ENCODE results near the gene PHC3.
"Not testable (repeated sequence)": the region's sequence is repeated elsewhere in the genome, so short reads cannot be mapped to it uniquely, and the experiment has no call there.

Gene PHC3, protein sequence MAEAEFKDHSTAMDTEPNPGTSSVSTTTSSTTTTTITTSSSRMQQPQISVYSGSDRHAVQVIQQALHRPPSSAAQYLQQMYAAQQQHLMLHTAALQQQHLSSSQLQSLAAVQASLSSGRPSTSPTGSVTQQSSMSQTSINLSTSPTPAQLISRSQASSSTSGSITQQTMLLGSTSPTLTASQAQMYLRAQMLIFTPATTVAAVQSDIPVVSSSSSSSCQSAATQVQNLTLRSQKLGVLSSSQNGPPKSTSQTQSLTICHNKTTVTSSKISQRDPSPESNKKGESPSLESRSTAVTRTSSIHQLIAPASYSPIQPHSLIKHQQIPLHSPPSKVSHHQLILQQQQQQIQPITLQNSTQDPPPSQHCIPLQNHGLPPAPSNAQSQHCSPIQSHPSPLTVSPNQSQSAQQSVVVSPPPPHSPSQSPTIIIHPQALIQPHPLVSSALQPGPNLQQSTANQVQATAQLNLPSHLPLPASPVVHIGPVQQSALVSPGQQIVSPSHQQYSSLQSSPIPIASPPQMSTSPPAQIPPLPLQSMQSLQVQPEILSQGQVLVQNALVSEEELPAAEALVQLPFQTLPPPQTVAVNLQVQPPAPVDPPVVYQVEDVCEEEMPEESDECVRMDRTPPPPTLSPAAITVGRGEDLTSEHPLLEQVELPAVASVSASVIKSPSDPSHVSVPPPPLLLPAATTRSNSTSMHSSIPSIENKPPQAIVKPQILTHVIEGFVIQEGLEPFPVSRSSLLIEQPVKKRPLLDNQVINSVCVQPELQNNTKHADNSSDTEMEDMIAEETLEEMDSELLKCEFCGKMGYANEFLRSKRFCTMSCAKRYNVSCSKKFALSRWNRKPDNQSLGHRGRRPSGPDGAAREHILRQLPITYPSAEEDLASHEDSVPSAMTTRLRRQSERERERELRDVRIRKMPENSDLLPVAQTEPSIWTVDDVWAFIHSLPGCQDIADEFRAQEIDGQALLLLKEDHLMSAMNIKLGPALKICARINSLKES

DNA sequence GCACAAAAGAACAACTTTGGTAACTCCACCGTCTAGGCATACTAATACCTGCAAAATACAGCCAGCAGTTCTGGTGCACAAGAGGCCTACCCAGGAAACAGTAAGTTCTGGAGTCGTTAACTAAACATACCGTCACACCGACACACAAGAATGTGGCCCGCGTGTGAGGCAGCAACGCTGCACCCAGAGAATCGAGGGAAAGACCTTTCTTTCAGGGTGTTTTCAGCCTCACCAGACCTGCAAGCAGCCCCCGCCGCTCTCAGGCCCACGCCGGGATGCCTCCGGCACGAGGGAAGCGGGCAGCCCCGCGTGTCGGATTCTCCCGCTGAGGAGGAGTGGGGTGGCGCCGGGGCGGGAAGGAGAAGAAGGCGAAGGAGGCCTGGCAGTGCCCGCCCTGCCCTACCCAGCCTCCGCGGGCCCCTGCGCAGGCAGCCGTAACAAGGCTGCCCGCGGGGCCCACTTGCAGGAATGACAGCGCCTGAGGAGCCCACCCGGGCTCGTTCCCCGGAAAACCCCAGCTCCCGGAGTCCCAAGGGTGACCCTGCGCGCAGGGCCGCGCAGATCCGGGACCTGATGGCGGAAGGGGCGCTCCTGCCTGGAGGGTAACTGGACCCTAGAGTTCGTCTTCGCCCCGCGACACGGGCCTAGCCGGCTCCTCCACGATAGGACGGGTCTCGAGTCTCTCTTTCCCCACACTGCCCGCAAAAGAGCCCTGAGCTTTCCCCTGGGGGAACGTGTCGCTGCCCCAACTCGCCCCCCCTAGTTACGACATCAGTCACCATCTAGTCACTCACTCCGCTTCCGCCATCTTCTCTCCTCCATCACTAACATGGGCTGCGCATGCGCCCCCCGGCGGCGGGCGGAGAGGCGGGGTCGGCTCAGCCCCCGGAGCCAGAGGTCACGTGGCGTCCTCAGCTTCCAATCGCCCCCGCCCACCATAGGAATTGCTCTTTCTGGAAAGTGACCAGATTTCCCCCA lies at the start of gene PHC3:
Gene PHC3 (minus strand): TSS at position 826 of the 978 bp plus-strand sequence. CDS start 18 bp downstream, at position 808.
- DNase-seq (ENCODE audit: low read depth in 2 of 3, low spot score in 1 of 3): peak; percentile 85 to 90 (median 89)

DNA sequence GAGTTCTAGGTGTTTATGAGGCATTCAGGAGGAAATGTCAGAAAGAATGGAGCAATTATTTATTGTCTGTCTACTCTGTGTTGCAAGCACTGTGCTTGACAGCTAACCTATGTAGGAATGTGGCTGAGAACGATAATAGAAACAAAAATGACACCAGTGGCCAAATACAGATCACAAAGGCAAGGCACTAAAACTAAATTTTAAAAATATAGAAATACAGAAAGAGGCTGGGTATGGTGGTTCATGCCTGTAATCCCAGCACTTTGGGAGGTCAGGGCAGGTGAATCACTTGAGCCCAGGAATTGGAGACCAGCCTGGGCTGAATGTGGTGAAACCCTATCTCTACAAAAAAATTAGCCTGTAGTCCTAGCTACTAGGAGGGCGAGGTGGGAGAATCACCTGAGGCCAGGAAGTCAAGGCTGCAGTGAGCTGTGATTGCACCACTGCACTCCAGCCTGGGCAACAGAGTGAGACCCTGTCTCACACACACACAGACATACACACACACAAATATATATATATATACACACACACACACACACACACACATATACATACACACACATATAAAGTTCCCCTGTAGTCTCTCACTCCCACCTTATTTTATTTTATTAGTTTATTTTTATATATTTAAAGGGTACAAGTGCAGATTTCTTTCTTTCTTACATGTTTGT lies 46.7 kb upstream of the PHC3 start:
- no peak for DNase-seq (ENCODE audit: low read depth in 2 of 3, low spot score in 1 of 3)

DNA sequence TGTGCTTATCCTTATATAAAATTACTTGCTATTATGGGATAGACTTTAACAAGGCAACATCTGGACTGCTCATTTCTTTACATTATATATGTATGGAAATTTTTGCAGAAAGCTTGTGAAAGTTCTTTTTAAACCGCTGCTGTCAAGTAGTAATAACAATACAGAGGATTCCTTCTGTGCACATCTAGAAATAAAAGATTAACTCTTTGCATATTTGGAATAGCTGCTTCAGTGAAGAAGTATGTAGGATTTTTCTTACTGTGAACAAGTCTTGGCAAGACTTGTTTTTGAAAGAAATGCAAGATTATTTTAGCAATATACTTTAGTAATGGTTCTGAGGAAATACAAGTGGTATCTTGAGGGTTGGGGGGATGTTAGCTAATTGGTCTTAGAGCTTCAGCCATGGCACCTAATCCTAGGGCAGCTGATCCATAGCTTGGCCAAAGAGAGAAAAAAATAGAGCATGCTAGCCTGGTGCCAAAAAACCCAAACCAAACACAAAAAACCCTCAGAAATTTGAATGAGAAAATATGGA lies 45.0 kb upstream of the PHC3 start:
- no peak for DNase-seq (ENCODE audit: low read depth in 2 of 3, low spot score in 1 of 3)

DNA sequence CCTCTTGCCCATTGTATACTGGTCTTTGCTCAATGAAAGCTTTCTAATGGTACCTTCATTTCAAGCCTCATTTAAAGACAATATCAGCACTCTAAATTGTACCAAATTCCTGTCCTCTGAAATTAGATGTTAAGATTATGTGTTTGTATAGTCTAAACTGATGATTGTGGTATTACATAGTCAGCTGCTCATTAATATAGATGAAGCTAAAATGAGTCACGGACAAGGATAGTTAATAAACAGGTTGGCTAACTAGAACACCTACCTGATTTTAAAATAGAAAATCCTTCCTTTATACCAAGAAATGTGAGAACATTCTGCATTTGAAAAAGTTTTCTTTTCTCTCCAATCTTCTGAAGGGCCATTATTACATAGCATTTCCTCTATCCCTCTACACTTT lies 43.6 kb upstream of the PHC3 start:
- DNase-seq (ENCODE audit: low read depth in 2 of 3, low spot score in 1 of 3): no peak

DNA sequence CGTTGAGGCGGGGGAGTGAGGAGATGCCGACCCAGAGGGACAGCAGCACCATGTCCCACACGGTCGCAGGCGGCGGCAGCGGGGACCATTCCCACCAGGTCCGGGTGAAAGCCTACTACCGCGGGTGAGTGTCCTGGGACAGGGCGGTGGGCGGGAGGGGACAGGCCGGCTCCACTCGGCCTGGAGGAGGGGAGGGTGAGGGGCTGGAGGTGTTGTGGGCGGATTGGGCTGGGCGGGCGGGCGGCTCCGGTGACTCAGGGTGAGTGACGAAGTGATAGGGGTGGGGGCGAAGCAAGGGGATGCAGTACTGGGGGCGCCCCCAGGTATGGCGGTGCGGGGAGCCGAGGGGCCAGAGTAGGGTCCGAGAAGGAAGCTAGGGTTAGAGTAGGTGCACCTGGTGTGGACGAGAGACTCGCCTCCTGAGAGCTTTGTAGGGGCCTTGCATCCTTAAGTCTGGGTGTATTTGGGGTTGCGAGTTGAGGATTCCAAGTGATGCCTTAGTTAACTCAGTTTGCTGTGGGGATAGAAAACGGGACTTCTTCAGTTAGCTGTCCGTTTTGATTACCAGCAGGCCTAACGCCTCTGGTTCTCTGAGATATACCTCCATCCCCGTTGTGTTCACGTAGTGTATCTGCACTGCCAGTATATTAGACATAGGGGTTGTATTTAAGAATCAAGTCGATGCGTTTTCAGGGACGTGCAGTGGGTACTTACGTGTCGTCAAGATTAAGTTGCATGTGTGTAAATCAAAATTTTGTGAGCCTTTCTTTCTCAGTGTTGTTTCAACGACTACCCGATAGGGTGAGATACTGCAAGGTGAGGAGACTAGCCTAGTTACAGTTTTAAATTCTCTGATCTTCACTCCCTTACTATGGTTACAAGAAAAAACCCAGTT lies 41.4 kb upstream of the PHC3 start:
- peak in 2 of 3 donors; percentile 18 to 24 for DNase-seq (ENCODE audit: low read depth in 2 of 3, low spot score in 1 of 3)

DNA sequence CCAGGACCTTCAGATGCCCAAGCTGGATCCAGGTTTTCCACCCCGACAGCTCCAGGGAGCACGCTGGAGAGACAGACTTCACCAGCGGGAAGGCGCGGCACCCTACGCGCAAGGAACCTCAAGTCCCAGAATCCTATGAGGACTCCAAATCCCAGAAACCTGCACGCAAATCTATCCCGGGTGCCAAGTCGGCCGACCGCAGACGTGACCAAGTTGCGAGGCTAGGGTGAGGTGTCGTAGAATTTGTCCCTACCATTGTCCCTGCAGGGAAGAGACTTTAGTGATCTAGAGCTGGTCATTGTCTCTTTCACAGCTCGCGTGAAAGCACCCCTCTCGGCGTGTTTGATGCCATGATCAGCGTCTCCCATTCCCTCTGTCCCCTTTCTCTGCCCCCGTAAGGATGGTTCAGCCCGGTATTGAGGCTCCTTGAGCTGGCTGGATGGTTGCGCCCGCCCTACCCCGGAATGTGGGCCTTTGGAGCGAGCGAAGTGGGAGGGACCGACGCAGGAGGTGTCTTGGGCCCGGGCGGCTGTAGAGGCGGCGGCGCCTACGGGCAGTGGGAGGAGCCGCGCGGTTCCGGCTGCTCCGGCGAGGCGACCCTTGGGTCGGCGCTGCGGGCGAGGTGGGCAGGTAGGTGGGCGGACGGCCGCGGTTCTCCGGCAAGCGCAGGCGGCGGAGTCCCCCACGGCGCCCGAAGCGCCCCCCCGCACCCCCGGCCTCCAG lies 40.6 kb upstream of the PHC3 start, which contains the start of gene PRKCI:
Gene PRKCI (plus strand): TSS at position 501 of the 723 bp plus-strand sequence. CDS start 246 bp downstream, outside the sequence.
- DNase-seq (ENCODE audit: low read depth in 2 of 3, low spot score in 1 of 3): peak; percentile 79 to 87 (median 83)

DNA sequence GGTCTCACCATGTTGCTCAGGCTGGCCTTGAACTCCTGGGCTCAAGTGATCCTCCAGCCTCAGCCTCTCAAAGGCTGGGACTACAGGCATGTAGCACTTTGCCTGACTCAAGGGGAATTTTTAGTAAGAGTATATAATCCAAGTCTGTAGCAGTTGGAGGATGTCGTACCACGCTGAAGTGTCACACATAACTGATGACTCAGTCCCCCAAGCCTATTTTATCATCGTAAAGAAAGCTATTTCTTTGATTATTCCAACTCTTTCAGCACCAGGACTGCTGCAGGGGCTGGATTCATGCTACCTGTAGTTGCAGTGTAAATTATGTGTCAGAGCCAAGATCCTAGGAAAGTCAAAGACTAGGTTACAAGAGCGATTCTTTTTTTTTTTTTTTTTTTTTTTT lies 39.3 kb upstream of the PHC3 start:
- no peak for DNase-seq (ENCODE audit: low read depth in 2 of 3, low spot score in 1 of 3)

DNA sequence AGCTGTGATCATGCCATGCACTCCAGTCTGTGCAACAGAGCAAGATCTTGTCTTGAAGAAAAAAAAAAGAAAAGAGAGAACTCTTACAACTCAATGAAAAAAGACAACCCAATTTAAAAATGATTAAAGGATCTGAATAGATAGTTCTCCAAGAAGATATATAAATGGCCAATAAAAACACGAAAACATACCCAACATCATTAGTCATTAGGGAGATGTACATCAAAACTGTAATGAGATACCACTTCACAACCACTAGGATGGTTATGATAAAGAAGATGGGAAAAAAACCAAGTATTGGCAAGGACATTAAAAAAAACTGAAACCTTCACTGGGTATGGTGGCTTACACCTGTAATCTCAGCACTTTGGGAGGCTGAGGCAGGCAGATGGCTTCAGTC lies 38.3 kb upstream of the PHC3 start:
- DNase-seq (ENCODE audit: low read depth in 2 of 3, low spot score in 1 of 3): no peak

DNA sequence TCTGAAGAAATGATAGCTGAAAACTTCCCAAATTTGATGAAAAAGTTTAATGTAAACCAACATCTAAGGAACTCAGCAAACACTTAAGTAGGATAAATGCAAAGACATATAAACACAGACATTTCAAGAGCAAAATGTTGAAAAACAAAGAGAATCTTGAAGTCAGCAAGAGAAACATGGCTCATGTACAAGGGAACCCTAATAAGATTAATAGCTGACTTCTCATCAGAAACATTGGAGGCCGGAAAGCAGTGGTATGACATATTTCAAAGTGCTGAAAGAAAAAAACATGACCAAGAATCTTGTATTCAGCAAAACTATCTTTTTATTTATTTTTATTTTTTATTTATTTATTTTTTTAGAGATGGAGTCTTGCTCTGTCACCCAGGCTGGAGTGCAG lies 30.1 kb upstream of the PHC3 start:
- DNase-seq (ENCODE audit: low read depth in 2 of 3, low spot score in 1 of 3): no peak

DNA sequence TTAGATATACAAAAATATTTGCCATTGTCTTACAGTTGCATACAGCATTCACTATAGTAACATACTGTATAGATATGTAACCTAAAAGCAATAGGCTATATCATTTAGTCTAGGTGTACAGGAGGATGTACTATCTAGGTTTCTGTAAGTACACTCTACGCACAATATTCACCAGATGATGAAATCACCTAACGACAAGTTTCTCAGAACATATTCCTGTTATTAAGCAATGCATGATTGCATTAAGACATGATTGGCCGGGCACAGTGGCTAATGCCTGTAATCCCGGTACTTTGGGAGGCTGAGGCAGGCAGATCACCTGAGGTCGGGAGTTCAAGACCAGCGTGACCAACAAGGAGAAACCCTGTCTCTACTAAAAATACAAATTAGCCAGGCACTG lies 26.2 kb upstream of the PHC3 start:
- no peak for DNase-seq (ENCODE audit: low read depth in 2 of 3, low spot score in 1 of 3)

DNA sequence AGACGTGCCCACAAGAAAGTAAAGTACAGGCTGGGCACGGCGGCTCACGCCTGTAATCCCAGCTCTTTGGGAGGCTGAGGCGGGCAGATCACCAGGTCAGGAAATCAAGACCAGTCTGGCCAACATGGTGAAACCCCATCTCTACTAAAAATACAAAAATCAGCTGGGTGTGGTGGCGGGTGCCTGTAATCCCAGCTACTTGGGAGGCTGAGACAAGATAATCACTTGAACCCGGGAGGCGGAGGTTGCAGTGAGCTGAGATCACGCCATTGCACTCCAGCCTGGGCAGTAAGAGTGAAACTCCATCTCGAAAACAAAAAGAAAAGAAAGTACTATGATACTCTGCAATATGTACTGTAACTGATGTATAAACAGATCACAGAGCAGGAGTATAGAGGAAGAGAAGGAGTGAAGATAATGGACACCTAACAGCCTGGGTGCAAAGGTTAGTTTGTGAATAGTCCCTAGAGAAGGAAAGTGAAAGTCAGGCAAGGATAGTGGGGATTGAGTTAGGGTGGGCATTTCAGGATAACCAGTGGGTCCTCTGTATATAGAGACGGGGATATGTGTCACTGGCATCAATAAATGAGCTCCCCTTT lies 24.7 kb upstream of the PHC3 start:
- not testable (repeated sequence) for DNase-seq (ENCODE audit: low read depth in 2 of 3, low spot score in 1 of 3)

DNA sequence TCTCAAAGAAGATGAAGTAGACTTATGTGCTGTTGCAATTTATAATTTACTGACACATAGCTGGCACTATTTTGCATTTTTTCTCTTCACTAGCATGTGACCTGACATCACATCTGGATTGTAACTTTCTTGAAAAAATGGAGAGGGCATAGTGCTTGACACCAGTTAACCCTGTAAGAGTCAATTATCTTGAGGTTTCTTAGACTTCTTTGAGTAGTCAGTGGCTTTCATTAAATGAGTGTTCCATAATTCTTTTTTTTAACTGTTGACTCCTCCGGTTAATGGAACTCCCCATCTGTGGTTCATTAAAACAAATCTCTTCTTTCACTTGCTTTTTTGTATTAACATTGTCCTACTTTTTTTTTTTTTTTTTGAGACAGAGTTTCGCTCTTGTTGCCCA lies 23.8 kb upstream of the PHC3 start:
- DNase-seq (ENCODE audit: low read depth in 2 of 3, low spot score in 1 of 3): no peak

DNA sequence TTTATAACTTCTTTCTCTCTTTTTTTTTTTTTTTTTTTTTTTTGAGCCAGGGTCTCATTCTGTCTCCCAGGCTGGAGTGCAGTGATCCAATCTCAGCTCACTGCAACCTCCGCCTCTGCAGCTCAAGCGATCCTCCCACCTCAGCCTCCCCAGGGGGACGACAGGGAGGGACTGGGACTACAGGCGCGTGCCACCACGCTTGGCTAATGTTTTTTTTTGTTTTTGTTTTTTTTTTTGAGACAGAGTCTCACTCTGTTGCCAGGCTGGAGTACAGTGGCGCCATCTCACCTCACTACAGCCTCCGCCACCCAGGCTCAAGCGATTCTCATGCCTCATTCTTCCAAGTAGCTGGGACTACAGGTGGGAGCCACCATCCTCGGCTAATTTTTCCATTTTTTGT lies 23.0 kb upstream of the PHC3 start:
- DNase-seq (ENCODE audit: low read depth in 2 of 3, low spot score in 1 of 3): no peak

DNA sequence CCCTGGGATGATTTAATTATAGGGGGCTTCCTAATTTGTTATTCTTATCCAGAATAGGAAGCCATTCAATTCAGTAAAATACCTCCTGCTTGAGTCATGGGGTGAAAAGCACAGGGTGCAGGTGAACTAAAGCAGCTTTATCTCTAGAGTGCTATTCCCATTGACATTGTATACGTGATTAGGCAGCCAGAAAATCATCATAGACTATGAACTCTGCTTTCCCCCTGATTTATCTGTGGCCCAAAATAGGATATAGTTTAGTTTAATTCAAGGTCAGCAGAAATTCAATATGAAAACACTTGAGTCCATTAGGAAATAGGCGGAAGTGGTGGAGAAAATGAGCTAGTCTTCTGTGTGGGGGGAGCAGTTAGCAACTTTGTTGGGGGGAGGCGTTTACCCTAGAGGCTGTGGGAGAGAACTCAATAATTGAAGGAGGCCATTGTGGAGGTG lies 22.5 kb upstream of the PHC3 start:
- no peak for DNase-seq (ENCODE audit: low read depth in 2 of 3, low spot score in 1 of 3)

DNA sequence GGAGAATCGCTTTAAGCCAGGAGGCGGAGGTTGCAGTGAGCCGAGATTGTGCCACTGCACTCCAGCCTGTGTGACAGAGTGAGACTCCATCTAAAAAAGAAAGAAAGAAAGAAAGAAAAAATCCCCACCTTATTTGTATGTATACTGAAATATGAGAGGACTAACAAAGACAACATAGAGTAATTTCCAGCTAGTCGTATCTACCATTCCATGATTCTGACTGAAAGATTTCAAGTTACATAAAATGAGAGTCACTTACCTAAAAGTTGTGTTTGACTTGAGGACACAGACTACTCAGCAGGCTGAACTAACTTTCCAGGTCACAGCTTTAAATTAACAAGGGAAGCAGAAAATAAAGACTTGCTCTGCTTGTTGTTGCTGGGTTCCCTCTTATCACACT lies 21.9 kb upstream of the PHC3 start:
- DNase-seq (ENCODE audit: low read depth in 2 of 3, low spot score in 1 of 3): no peak

DNA sequence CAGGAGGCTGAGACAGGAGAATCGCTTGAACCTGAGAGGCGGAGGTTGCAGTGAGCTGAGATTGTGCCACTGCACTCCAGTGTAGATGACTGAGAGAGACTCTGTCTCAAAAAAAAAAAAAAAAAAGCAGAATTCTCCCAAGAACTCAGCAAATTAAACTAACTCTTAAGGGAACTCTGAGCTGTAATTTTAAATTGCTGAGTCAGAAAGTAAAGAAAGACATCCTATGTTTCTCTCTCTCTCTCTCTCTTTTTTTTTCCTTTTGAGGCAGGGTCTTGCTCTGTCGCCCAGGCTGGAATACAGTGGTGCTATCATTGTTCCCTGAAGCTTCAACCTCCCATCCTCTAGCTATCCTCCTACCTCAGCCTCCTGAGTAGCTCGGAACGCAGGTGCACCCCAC lies 20.0 kb upstream of the PHC3 start:
- no peak for DNase-seq (ENCODE audit: low read depth in 2 of 3, low spot score in 1 of 3)

DNA sequence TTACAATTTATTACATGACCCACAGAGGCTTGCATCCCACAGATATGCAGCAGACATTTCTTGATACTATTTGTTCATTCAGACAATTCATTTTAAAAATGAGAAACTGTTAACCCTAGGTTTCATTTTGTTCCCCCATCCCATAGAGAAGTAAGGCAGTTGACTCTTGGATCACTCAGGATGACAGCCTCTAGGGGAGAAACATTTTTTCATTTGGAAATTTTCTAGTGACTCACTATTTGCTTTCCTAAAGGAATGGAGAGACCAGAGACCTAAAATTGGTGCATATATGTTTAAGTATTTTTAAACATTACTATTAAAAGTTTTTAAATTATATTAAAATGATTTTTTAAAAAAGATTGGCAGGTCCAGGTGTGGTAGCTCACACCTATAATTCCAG lies 19.5 kb upstream of the PHC3 start:
- no peak for DNase-seq (ENCODE audit: low read depth in 2 of 3, low spot score in 1 of 3)

DNA sequence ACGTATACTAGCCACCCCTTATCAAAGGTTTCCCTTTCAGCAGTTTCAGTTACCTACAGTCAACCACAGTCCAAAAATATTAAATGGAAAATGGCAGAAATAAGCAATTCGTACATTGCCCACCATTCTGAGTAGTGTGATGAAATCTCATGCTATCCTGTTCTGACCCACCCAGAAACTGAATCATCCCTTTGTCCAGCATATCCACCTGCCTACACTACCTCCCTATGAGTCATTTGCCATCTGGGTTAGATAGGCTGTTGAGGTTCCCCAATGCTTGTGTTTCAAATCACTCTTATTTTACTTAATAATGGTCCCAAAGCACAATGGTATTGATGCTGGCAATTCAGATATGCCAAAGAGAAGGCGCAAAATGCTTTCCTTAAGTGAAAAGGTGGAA lies 15.3 kb upstream of the PHC3 start:
- DNase-seq (ENCODE audit: low read depth in 2 of 3, low spot score in 1 of 3): no peak

All from stimulated activated CD4-positive, alpha-beta T cell treated with anti-CD3 and anti-CD28 coated beads, Interleukin-12 subunit alpha, Interleukin-12 subunit beta, amount 100 ng/mL, for 48 hours (primary cell).